Iris pigment epithelial cell (primary cell): ENCODE data around the gene C11orf24.
"Not testable (repeated sequence)": the region's sequence is repeated elsewhere in the genome, so short reads cannot be mapped to it uniquely, and the experiment has no call there.

ENCODE experiments used
- DNase-seq: peaks from one replicate; pipeline ENCODE4 v3.0.0-alpha.2; 2011; ENCODE audit warnings: low read depth

The C11orf24 gene

GRCh38 chr11:68251765-68252164, 20.0 kb downstream of the C11orf24 start:
- no peak for DNase-seq

- DNase-seq, result not testable (repeated sequence)
Observed at GRCh38 chr11:68244912-68245311, 26.9 kb downstream of the C11orf24 start.

GRCh38 chr11:68243847-68244246, 27.9 kb downstream of the C11orf24 start:
- DNase-seq, result not testable (repeated sequence)

- no peak for DNase-seq
Observed at GRCh38 chr11:68242616-68243015, 29.2 kb downstream of the C11orf24 start.

GRCh38 chr11:68231621-68232020, 40.2 kb downstream of the C11orf24 start:
- no peak for DNase-seq

GRCh38 chr11:68229601-68230000, 42.2 kb downstream of the C11orf24 start:
- DNase-seq, result no peak

GRCh38 chr11:68226421-68226820, 45.4 kb downstream of the C11orf24 start:
- DNase-seq, result no peak

GRCh38 chr11:68224606-68225005, 47.2 kb downstream of the C11orf24 start:
- no peak for DNase-seq

- no peak for DNase-seq
Observed at GRCh38 chr11:68223275-68223674, 48.5 kb downstream of the C11orf24 start.

- no peak for DNase-seq
Observed at GRCh38 chr11:68221406-68221805, 50.4 kb downstream of the C11orf24 start.

GRCh38 chr11:68216171-68216938, 55.4 kb downstream of the C11orf24 start:
- no peak for DNase-seq

GRCh38 chr11:68215524-68216170, 56.1 kb downstream of the C11orf24 start:
- no peak for DNase-seq

GRCh38 chr11:68215087-68215445, 56.7 kb downstream of the C11orf24 start:
- DNase-seq, result no peak

- no peak for DNase-seq
Observed at GRCh38 chr11:68214173-68215086, 57.3 kb downstream of the C11orf24 start.

GRCh38 chr11:68213555-68214172, 58.1 kb downstream of the C11orf24 start:
- DNase-seq, result peak; percentile 98

- peak; percentile 52 for DNase-seq
Observed at GRCh38 chr11:68213135-68213515, 58.6 kb downstream of the C11orf24 start, which contains the start of gene KMT5B. Gene KMT5B, minus strand, starts transcription at chr11:68213296. Its CDS starts 23,220 bp downstream, at chr11:68190076.

- DNase-seq, result peak; percentile 80
Observed at GRCh38 chr11:68212421-68213134, 59.2 kb downstream of the C11orf24 start.

GRCh38 chr11:68211546-68211945, 60.2 kb downstream of the C11orf24 start:
- no peak for DNase-seq
